K562 (cell line): ENCODE data around the gene P2RY6. TPM values are rescaled to one million over a fixed set of nuclear protein-coding genes. Genes with fewer than 3 reads are reported as not detected.

Experiments used
- ATAC-seq: fragments of 200-7000 bp; cut with Tn5 transposase; 3 replicates; pipeline ENCODE4 v1.9.1; 2020; ENCODE audit warnings: moderate library complexity
- BruUV-seq: library from RNA; stranded (reverse); fragments of 400-500 nt; replicated peaks from 2 replicates; lab custom pipeline; 2021; lab: Mats Ljungman, UMichigan
- CTCF ChIA-PET: fragments of 300-600 bp; formaldehyde crosslinking; extraction: SDS; loops from one replicate; lab custom pipeline; 2021; ENCODE audit warnings: low intra/inter-chr PET ratio; lab: Yijun Ruan, JAX
- POLR2A ChIA-PET: fragments of 300-600, 350-650 bp; sonication (Branson Sonifier 250); formaldehyde crosslinking; extraction: SDS; loops from one replicate; lab custom pipeline; 2021; ENCODE audit warnings: antibody characterized with exemption, inconsistent platforms; lab: Yijun Ruan, JAX
- DNase-seq, 4 experiments: peaks; one replicate each; pipeline versions ENCODE4 v3.0.0 to v3.0.0-alpha.2; 2011 to 2018; ENCODE audit warnings: low spot score in 3 of 4, mixed read lengths in 3 of 4; ENCODE audit errors: extremely low read depth in 1 of 4
- FAIRE-seq: peaks from 2 replicates; lab custom pipeline; 2011; peaks lifted over from hg19 to GRCh38; lab: Jason Lieb, UNC
- H2AFZ ChIP-seq: 2 replicates; pipeline ENCODE4 v1.6.0; 2011; ENCODE audit warnings: low read depth, low read length, control low read depth, inconsistent platforms
- H3K27ac ChIP-seq: fragments of 200-600 bp; 3 replicates; pipeline ENCODE4 v1.8.0; 2011; ENCODE audit warnings: low read depth, mild to moderate bottlenecking, control low read depth, inconsistent platforms, low read length, moderate library complexity, mixed read lengths; ENCODE audit errors: extremely low read depth
- H3K27me3 ChIP-seq, 2 experiments: fragments of 300-600 bp in 1 of 2; 2 replicates in 1 of 2; 3 replicates in 1 of 2; pipeline versions ENCODE4 v1.6.0 to v1.8.0; 2011; ENCODE audit warnings: inconsistent platforms in 2 of 2, low read length in 2 of 2, mild to moderate bottlenecking in 1 of 2, mixed read lengths in 1 of 2, moderate library complexity in 1 of 2; ENCODE audit not compliant: control insufficient read depth in 2 of 2, insufficient read depth in 2 of 2
- H3K36me3 ChIP-seq: fragments of 300-600 bp; 3 replicates; pipeline ENCODE4 v1.8.0; 2011; ENCODE audit warnings: mild to moderate bottlenecking, low read length, inconsistent platforms; ENCODE audit not compliant: control insufficient read depth, insufficient read depth
- H3K4me1 ChIP-seq, 2 experiments: fragments of 200-600 bp in 1 of 2; replicated peaks in 1 of 2; 2 replicates in 1 of 2; 3 replicates in 1 of 2; pipeline versions ENCODE4 v1.5.1 to v1.8.0; 2011; ENCODE audit warnings: inconsistent platforms in 2 of 2, low read length in 2 of 2, mild to moderate bottlenecking in 1 of 2, mixed read lengths in 1 of 2, moderate library complexity in 1 of 2; ENCODE audit not compliant: control insufficient read depth in 2 of 2, insufficient read depth in 2 of 2
- H3K4me2 ChIP-seq: 2 replicates; pipeline ENCODE4 v1.6.1; 2011; ENCODE audit warnings: low read length, control low read depth, inconsistent platforms, mixed read lengths; ENCODE audit not compliant: insufficient read depth
- H3K4me3 ChIP-seq: fragments of 200-600 bp; sonication (generic), shearing (Covaris generic); 2 replicates; pipeline ENCODE4 v1.5.1; 2016; ENCODE audit warnings: control low read depth, inconsistent platforms
- H3K79me2 ChIP-seq: fragments of 200-600 bp; 3 replicates; pipeline ENCODE4 v1.8.0; 2011; ENCODE audit warnings: low read length, inconsistent platforms; ENCODE audit not compliant: control insufficient read depth, insufficient read depth
- H3K9ac ChIP-seq, 2 experiments: 2 replicates each; pipeline versions ENCODE4 v1.6.0 to v1.6.1; 2011; ENCODE audit warnings: low read depth in 2 of 2, low read length in 2 of 2, control low read depth in 1 of 2, inconsistent platforms in 1 of 2, mild to moderate bottlenecking in 1 of 2, mixed read lengths in 1 of 2; ENCODE audit not compliant: insufficient read depth in 1 of 2
- H3K9me1 ChIP-seq: one replicate; pipeline ENCODE4 v1.6.0; 2011; ENCODE audit warnings: inconsistent platforms, mild to moderate bottlenecking, low read length, moderate library complexity; ENCODE audit not compliant: control insufficient read depth, insufficient read depth
- H3K9me3 ChIP-seq: replicated peaks from 2 replicates; pipeline ENCODE4 v1.5.1; 2011; ENCODE audit warnings: low read depth, low read length, inconsistent platforms; ENCODE audit not compliant: control insufficient read depth, insufficient read depth
- H4K20me1 ChIP-seq: replicated peaks from 2 replicates; pipeline ENCODE4 v1.6.1; 2011; ENCODE audit warnings: low read length, inconsistent platforms, mixed read lengths; ENCODE audit not compliant: control insufficient read depth, insufficient read depth
- CTCF ChIP-seq, 3 experiments: IDR thresholded peaks in 2 of 3; conservative IDR thresholded peaks in 1 of 3; 2 replicates each; pipeline ENCODE4 v1.5.1; 2011 to 2012; ENCODE audit warnings: low read length in 3 of 3, mild to moderate bottlenecking in 3 of 3, control low read depth in 2 of 3, improper control_type of control experiment in 1 of 3, inconsistent platforms in 1 of 3, low read depth in 1 of 3, mixed read lengths in 1 of 3, moderate library complexity in 1 of 3; ENCODE audit not compliant: insufficient read depth in 2 of 3
- ZNF212 ChIP-seq: fragments of 450-650 bp; formaldehyde crosslinking; IDR thresholded peaks from 2 replicates; pipeline ENCODE4 v1.4.0; 2020; ENCODE audit warnings: mild to moderate bottlenecking
- ZNF57 ChIP-seq: fragments of 450-650 bp; formaldehyde crosslinking; IDR thresholded peaks from 2 replicates; pipeline ENCODE4 v1.4.0; 2020; ENCODE audit warnings: mild to moderate bottlenecking, moderate library complexity
- WGBS: fragments of 100-300 bp; shearing (Covaris generic); methylation state at CpG from one replicate; pipeline ENCODE4 v1.1.6; 2016; ENCODE audit warnings: low coverage, mixed read lengths; ENCODE audit not compliant: insufficient coverage; ENCODE audit errors: missing lambda C conversion rate; 5-methylcytosine and 5-hydroxymethylcytosine counted together
- in situ Hi-C: fragments of 300-500 bp; cut with MboI; formaldehyde crosslinking; loops from 4 replicates; pipeline ENCODE4 v1.15.0; 2018; ENCODE audit warnings: inconsistent platforms, mixed read lengths
- intact Hi-C: fragments of 100-400 bp; cut with micrococcal nuclease; formaldehyde crosslinking; loops from 2 replicates; pipeline ENCODE4 v1.14.2; 2022
- polyA plus RNA-seq, 8 experiments: library from polyadenylated mRNA; depleted of rRNA in 4 of 8; stranded (reverse) in 5 of 8; unstranded in 3 of 8; fragments of >200 nt; fragmentation: Nextera tagmentation in 2 of 8; fragmentation: Illumina TruSeq in 1 of 8; extraction: Ambion mirVana in 2 of 8; extraction: Trizol in 1 of 8; gene quantifications; 2 replicates each; pipeline versions ENCODE4 v1.2.1 to v1.2.3, GENCODE V29; 2011 to 2014; ENCODE audit warnings: inconsistent platforms in 1 of 8, missing spikeins in 1 of 8
- total RNA-seq, 7 experiments: library from RNA; depleted of rRNA in 6 of 7; stranded (reverse); fragments of >200 nt in 6 of 7; fragmentation: Illumina TruSeq in 2 of 7; extraction: Trizol in 2 of 7; gene quantifications; 2 replicates each; pipeline versions ENCODE4 v1.2.1 to v1.2.3, GENCODE V29; 2011 to 2021; ENCODE audit warnings: low replicate concordance in 1 of 7

The P2RY6 gene
- total and polyA plus RNA-seq, 9 of the 15 experiments (the other 6 are each of a cell fraction or from before 2014, with no cell fraction given), result not detected

GRCh38 chr11:73306069-73306841 is 34.1 kb downstream of the P2RY6 start:
- FAIRE-seq, result peak; percentile 29
- Histone ChIP-seq H3K9ac (no peak overlapping the region), H3K4me2 (no peak overlapping the region), H2AFZ (peak overlapping the region; percentile 100; the same call in 1 of the 2 replicates), H3K27ac (no peak overlapping the region), H4K20me1 (peaks cover 6% of the 10 kb centered on the region; the same call in 1 of the 2 replicates), H3K79me2 (no peaks in the 10 kb centered on the region), H3K27me3 (peaks cover 6 to 37% of the 10 kb centered on the region in 2 experiments; a peak in 3 of 5 replicates), H3K4me1 (peaks cover 0 to 22% of the 10 kb centered on the region in 2 experiments; a peak in 4 of 5 replicates), H3K4me3 (no peak overlapping the region), H3K36me3 (no peaks in the 10 kb centered on the region), H3K9me1 (no peaks in the 10 kb centered on the region), H3K9me3 (no peaks in the 10 kb centered on the region)
- intact Hi-C loops, result loop anchor here (5.0 kb wide), 1 partner anchor 71 kb away; the partner anchor contains the start of gene RELT
- BruUV-seq, result no TSS peak
- DNase-seq, result no peak
- TF ChIP-seq ZNF57 (CRISPR knock-in tag) (no peak), ZNF212 (CRISPR knock-in tag) (no peak), CTCF (IDR thresholded peaks at IDR 0.05 in 2 of 3, conservative IDR thresholded peaks at IDR 0.05 in 1 of 3; ENCODE audit: insufficient read depth in 2 of 3, low read depth in 1 of 3, low read length in 3 of 3) (peak in 1 of 3 experiments; percentile 3; a peak in 1 of 6 replicates)
- ChIA-PET CTCF (interaction anchor here (0.8 to 3.3 kb wide), 3 partner anchors 28 to 88 kb away, joined by 3 to 76 read pairs (median 6); no protein-coding TSS in a partner anchor), POLR2A (interaction anchor here (0.6 to 1.7 kb wide), 3 partner anchors 8 to 104 kb away, joined by 3 to 7 read pairs (median 4); no protein-coding TSS in a partner anchor)
- 19% methylated on average over 7 of the region's 7 CpGs for whole genome bisulfite sequencing
- ATAC-seq, result no peak
- in situ Hi-C loops, result loop anchor here (5.0 kb wide), 1 partner anchor 86 kb away; no protein-coding TSS in a partner anchor
